WTC11 (cell line): Measurements from ENCODE around the gene IRX4. TPM values are rescaled to one million over a fixed set of nuclear protein-coding genes. Genes with fewer than 3 reads are reported as not detected.
A peak's percentile ranks its signal among the peaks of the same experiment; 100 is the strongest.

ENCODE experiments used
- ATAC-seq: fragments of 200-7000 bp; cut with Tn5 transposase; 2 replicates; pipeline ENCODE4 v1.10.0; 2021; ENCODE audit warnings: mild to moderate bottlenecking, moderate library complexity
- CTCF ChIA-PET: fragments of 300-600 bp; sonication (Branson Sonifier 250); formaldehyde crosslinking; loops from one replicate; lab custom pipeline; 2021; ENCODE audit warnings: antibody characterized with exemption; lab: Charles Lee
- POLR2A ChIA-PET: fragments of 350-600 bp; sonication (Branson Sonifier 250); formaldehyde crosslinking; loops from one replicate; lab custom pipeline; 2021; ENCODE audit warnings: antibody characterized with exemption; lab: Charles Lee
- DNase-seq: peaks from one replicate; pipeline ENCODE4 v3.0.0; 2021; ENCODE audit warnings: low spot score
- H3K27ac Mint-ChIP-seq: 2 replicates; pipeline ENCODE4 v1.8.0; 2021; ENCODE audit warnings: mixed read lengths
- H3K27me3 Mint-ChIP-seq: 2 replicates; pipeline ENCODE4 v1.8.0; 2021; ENCODE audit warnings: low read depth, mild to moderate bottlenecking, moderate library complexity, mixed read lengths
- H3K36me3 Mint-ChIP-seq: 2 replicates; pipeline ENCODE4 v1.8.0; 2021; ENCODE audit warnings: mixed read lengths
- H3K4me1 Mint-ChIP-seq: 2 replicates; pipeline ENCODE4 v1.8.0; 2022; ENCODE audit warnings: mixed read lengths
- H3K4me3 Mint-ChIP-seq: 2 replicates; pipeline ENCODE4 v1.8.0; 2021; ENCODE audit warnings: mild to moderate bottlenecking, moderate library complexity, mixed read lengths
- H3K9me3 Mint-ChIP-seq: 2 replicates; pipeline ENCODE4 v1.8.0; 2021; ENCODE audit warnings: mixed read lengths
- CTCF ChIP-seq: fragments of 200-600 bp; IDR thresholded peaks from 2 replicates; pipeline ENCODE4 v1.8.0; 2022; ENCODE audit warnings: antibody characterized with exemption
- ETV6 ChIP-seq: sonication (generic); formaldehyde crosslinking; IDR thresholded peaks from 2 replicates; pipeline ENCODE4 v1.8.1; 2022; ENCODE audit warnings: mild to moderate bottlenecking, missing genetic modification reagents
- FOXK1 ChIP-seq: sonication (generic); formaldehyde crosslinking; IDR thresholded peaks from 2 replicates; pipeline ENCODE4 v1.8.0; 2022; ENCODE audit warnings: mild to moderate bottlenecking, moderate library complexity, missing genetic modification reagents
- FOXP4 ChIP-seq: sonication (generic); formaldehyde crosslinking; IDR thresholded peaks from 2 replicates; pipeline ENCODE4 v1.8.0; 2022; ENCODE audit warnings: mild to moderate bottlenecking, missing genetic modification reagents
- HMGXB4 ChIP-seq: sonication (generic); formaldehyde crosslinking; IDR thresholded peaks from 2 replicates; pipeline ENCODE4 v1.8.1; 2023; ENCODE audit warnings: mild to moderate bottlenecking, moderate library complexity, missing genetic modification reagents
- MAX ChIP-seq: sonication (generic); formaldehyde crosslinking; IDR thresholded peaks from 2 replicates; pipeline ENCODE4 v1.8.0; 2022; ENCODE audit warnings: mild to moderate bottlenecking, missing genetic modification reagents
- NFATC4 ChIP-seq: fragments of 250-450 bp; sonication (Bioruptor Pico); IDR thresholded peaks from 2 replicates; pipeline ENCODE4 v1.9.0; 2021; ENCODE audit warnings: mild to moderate bottlenecking
- SOX15 ChIP-seq: fragments of 250-450 bp; sonication (Bioruptor Pico); IDR thresholded peaks from 2 replicates; pipeline ENCODE4 v1.9.0; 2021; ENCODE audit warnings: mild to moderate bottlenecking
- ZNF423 ChIP-seq: fragments of 250-450 bp; sonication (Bioruptor Pico); IDR thresholded peaks from 2 replicates; pipeline ENCODE4 v2.1.2; 2022; ENCODE audit warnings: mild to moderate bottlenecking, moderate library complexity
- ZNF425 ChIP-seq: fragments of 250-450 bp; sonication (Bioruptor Pico); conservative IDR thresholded peaks from 2 replicates; pipeline ENCODE4 v1.9.0; 2021; ENCODE audit warnings: mild to moderate bottlenecking
- total RNA-seq: library from RNA; stranded (reverse); gene quantifications from 3 replicates; pipeline ENCODE4 v1.2.3, GENCODE V29; 2021

The IRX4 gene
- total RNA-seq, 1 experiment from 2014 or later: 9.0 TPM

- TF ChIP-seq ZNF425: no peak
- no peak for TF ChIP-seq MAX (CRISPR knock-in tag)
- TF ChIP-seq ZNF423 (CRISPR knock-in tag): no peak
Measured at GRCh38 chr5:1912951-1913565, 30.3 kb upstream of the IRX4 start (continued).

GRCh38 chr5:1911773-1912235 lies 29.1 kb upstream of the IRX4 start:
- 0 out of 2 replicates have a peak, but pooled peaks have one; percentile 24 for ATAC-seq
- Mint-ChIP-seq H3K27me3 (no peaks in the 10 kb centered on the region), H3K9me3 (no peaks in the 10 kb centered on the region; the same call in 1 of the 2 replicates), H3K27ac (no peak overlapping the region), H3K4me3 (no peak overlapping the region), H3K4me1 (no peaks in the 10 kb centered on the region), H3K36me3 (no peaks in the 10 kb centered on the region)
- CTCF ChIA-PET: no interaction called here
- TF ChIP-seq FOXK1 (no peak), ETV6 (no peak), HMGXB4 (CRISPR knock-in tag) (no peak), NFATC4 (CRISPR knock-in tag) (no peak)
- DNase-seq: no peak
- POLR2A ChIA-PET: no interaction called here

- Mint-ChIP-seq H3K4me1 (no peaks in the 10 kb centered on the region), H3K36me3 (no peaks in the 10 kb centered on the region), H3K4me3 (no peak overlapping the region), H3K27me3 (no peaks in the 10 kb centered on the region), H3K9me3 (no peaks in the 10 kb centered on the region; the same call in 1 of the 2 replicates), H3K27ac (no peak overlapping the region)
- no peak for ATAC-seq
- DNase-seq: no peak
- TF ChIP-seq SOX15 (CRISPR knock-in tag) (no peak), CTCF (no peak), FOXP4 (CRISPR knock-in tag) (no peak)
- POLR2A ChIA-PET: no interaction called here
- CTCF ChIA-PET: no interaction called here
Measured at GRCh38 chr5:1910861-1911772, 28.4 kb upstream of the IRX4 start.
